HepG2 (cell line): Measurements from ENCODE around the gene CDC6. TPM values are rescaled to one million over a fixed set of nuclear protein-coding genes. Genes with fewer than 3 reads are reported as not detected.
A peak's percentile ranks its signal among the peaks of the same experiment; 100 is the strongest.

Experiments
- ETV5 ChIP-seq: IDR thresholded peaks from 2 replicates; pipeline ENCODE4 v1.6.1; 2018; ENCODE audit warnings: missing biosample characterization, missing genetic modification reagents, inconsistent platforms, borderline replicate concordance
- HMG20B ChIP-seq: conservative IDR thresholded peaks from 2 replicates; pipeline ENCODE4 v1.6.1; 2016; ENCODE audit warnings: missing genetic modification reagents, missing compliant biosample characterization
- KDM6A ChIP-seq: IDR thresholded peaks from 2 replicates; pipeline ENCODE4 v1.6.1; 2016; ENCODE audit warnings: low read depth
- POGK ChIP-seq: sonication (generic); formaldehyde crosslinking; conservative IDR thresholded peaks from 2 replicates; pipeline ENCODE4 v1.8.0; 2022; ENCODE audit warnings: mild to moderate bottlenecking, moderate library complexity, missing genetic modification reagents
- SMAD3 ChIP-seq: sonication (generic); formaldehyde crosslinking; IDR thresholded peaks from 2 replicates; pipeline ENCODE4 v1.4.0; 2020; ENCODE audit warnings: missing genetic modification reagents
- TEAD2 ChIP-seq: sonication (generic); formaldehyde crosslinking; IDR thresholded peaks from 2 replicates; pipeline ENCODE4 v1.9.0; 2021; ENCODE audit warnings: missing genetic modification reagents
- TFE3 ChIP-seq: IDR thresholded peaks from 2 replicates; pipeline ENCODE4 v1.6.1; 2016
- U2AF2 ChIP-seq: fragments of 200-400 bp; formaldehyde crosslinking; IDR thresholded peaks from 2 replicates; pipeline ENCODE4 v1.6.1; 2017; ENCODE audit warnings: low read depth, mild to moderate bottlenecking, low read length
- ZBTB38 ChIP-seq: sonication (generic); formaldehyde crosslinking; IDR thresholded peaks from 2 replicates; pipeline ENCODE4 v1.5.1; 2020; ENCODE audit warnings: mild to moderate bottlenecking, missing genetic modification reagents
- ZC3H13 ChIP-seq: sonication (generic); formaldehyde crosslinking; IDR thresholded peaks from 2 replicates; pipeline ENCODE4 v1.8.1; 2023; ENCODE audit warnings: mild to moderate bottlenecking, missing genetic modification reagents, moderate library complexity
- ZNF101 ChIP-seq: sonication (generic); formaldehyde crosslinking; IDR thresholded peaks from 2 replicates; pipeline ENCODE4 v1.4.0; 2020; ENCODE audit warnings: mild to moderate bottlenecking, low read depth, missing genetic modification reagents, borderline replicate concordance
- ZNF142 ChIP-seq: sonication (generic); formaldehyde crosslinking; IDR thresholded peaks from 2 replicates; pipeline ENCODE4 v1.4.0; 2020; ENCODE audit warnings: missing genetic modification reagents
- ZNF335 ChIP-seq: sonication (generic); formaldehyde crosslinking; IDR thresholded peaks from 2 replicates; pipeline ENCODE4 v1.4.0; 2020; ENCODE audit warnings: missing genetic modification reagents
- ZNF367 ChIP-seq: sonication (generic); formaldehyde crosslinking; IDR thresholded peaks from 2 replicates; pipeline ENCODE4 v1.4.0; 2020; ENCODE audit warnings: missing genetic modification reagents, borderline replicate concordance
- ZNF484 ChIP-seq: sonication (generic); formaldehyde crosslinking; IDR thresholded peaks from 2 replicates; pipeline ENCODE4 v1.5.1; 2020; ENCODE audit warnings: mild to moderate bottlenecking, low read depth, missing genetic modification reagents, borderline replicate concordance
- ZNF782 ChIP-seq: sonication (generic); formaldehyde crosslinking; IDR thresholded peaks from 2 replicates; pipeline ENCODE4 v1.4.0; 2020; ENCODE audit warnings: missing genetic modification reagents, mild to moderate bottlenecking, borderline replicate concordance
- polyA plus RNA-seq, 8 experiments: library from polyadenylated mRNA; depleted of rRNA in 3 of 8; stranded (reverse) in 7 of 8; unstranded in 1 of 8; fragments of >200 nt; fragmentation: Illumina TruSeq in 4 of 8; extraction: Trizol in 4 of 8; gene quantifications; 2 replicates each; pipeline versions ENCODE4 v1.2.1 to v1.2.3, GENCODE V29; 2011 to 2016; ENCODE audit warnings: low read depth in 4 of 8, missing spikeins in 1 of 8, mixed read lengths in 1 of 8; ENCODE audit not compliant: insufficient read depth in 1 of 8
- total RNA-seq, 5 experiments: library from RNA; depleted of rRNA; stranded (reverse); fragments of >200 nt; fragmentation: Illumina TruSeq; extraction: Trizol; gene quantifications; 2 replicates each; pipeline ENCODE4 v1.2.3, GENCODE V29; 2016; ENCODE audit warnings: low read depth in 1 of 5
- TF ChIP-seq, protein P1 (sequence below): sonication (generic); formaldehyde crosslinking; conservative IDR thresholded peaks from 2 replicates; pipeline ENCODE4 v1.4.0; 2020; ENCODE audit warnings: missing genetic modification reagents

The CDC6 gene
- total and polyA plus RNA-seq, 2 of the 13 experiments (the other 11 are each of a cell fraction or from before 2014, with no cell fraction given) = 17.4 to 114 TPM

DNA sequence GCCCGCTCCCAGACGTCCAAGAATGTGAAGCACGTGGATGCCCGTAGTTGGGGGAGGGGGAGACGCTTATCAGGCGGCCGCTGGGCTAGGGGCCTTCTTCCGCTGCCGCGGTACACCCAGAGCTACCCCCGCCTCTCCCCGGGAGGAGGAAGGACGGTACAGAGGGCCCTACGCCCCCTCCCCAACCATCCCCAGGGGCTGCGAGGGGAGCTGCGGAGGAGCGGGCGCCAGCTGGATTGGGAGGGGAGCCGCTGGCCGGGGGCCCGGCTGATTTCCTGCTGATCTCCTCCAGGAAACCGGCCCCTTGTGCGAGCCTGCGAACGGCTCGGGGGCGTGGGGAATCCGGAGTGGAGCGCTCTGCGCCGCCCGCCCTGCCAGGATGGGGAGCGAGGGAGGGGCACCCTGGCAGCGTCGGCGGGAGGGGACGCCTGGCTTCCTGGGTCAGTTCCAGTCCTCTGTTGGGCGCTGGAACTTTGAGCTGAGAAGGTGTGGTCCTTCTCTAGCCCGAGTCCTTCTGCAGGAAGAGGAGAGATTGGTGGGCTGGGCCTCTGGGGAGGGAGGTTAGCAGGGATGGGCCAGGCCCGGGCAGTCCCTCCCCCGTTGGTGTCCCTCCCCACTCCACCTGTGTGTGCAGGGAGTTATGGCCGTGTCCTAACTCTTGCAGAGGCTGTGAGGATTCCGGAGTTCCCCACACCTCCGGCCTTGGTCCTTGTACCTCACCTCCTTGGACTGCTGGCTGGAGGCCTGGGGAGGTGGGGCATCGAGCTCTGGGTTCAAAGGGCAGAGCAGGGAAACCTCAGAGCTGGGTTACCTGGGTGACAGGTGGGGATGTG lies 57.7 kb downstream of the CDC6 start (continued):
- TF ChIP-seq, protein P1, sequence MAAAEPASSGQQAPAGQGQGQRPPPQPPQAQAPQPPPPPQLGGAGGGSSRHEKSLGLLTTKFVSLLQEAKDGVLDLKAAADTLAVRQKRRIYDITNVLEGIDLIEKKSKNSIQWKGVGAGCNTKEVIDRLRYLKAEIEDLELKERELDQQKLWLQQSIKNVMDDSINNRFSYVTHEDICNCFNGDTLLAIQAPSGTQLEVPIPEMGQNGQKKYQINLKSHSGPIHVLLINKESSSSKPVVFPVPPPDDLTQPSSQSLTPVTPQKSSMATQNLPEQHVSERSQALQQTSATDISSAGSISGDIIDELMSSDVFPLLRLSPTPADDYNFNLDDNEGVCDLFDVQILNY (CRISPR knock-in tag) = 0 out of 2 replicates have a peak, but pooled peaks have one; percentile 11
- TF ChIP-seq SMAD3 (no peak), ZNF782 (CRISPR knock-in tag) (no peak; the same call in 1 of the 2 replicates), POGK (0 out of 2 replicates have a peak, but pooled peaks have one; percentile 43), ZNF142 (CRISPR knock-in tag) (peak; percentile 65; the same call in 1 of the 2 replicates), ZNF484 (CRISPR knock-in tag) (no peak), ZNF367 (CRISPR knock-in tag) (no peak), TFE3 (CRISPR knock-in tag) (peak; percentile 61; the same call in 1 of the 2 replicates), HMG20B (peak; percentile 50; the same call in 1 of the 2 replicates), TEAD2 (CRISPR knock-in tag) (no peak), ZNF335 (CRISPR knock-in tag) (0 out of 2 replicates have a peak, but pooled peaks have one; percentile 31), ZNF101 (no peak; the same call in 1 of the 2 replicates), ZC3H13 (CRISPR knock-in tag) (peak; percentile 89; the same call in 1 of the 2 replicates), KDM6A (CRISPR knock-in tag) (0 out of 2 replicates have a peak, but pooled peaks have one; percentile 32), U2AF2 (no peak), ETV5 (peak; percentile 60), ZBTB38 (CRISPR knock-in tag) (peak; percentile 21; the same call in 1 of the 2 replicates)
